ENCODE results near the gene ATPAF2.

The ATPAF2 gene

GRCh38 chr17:18038861-18039534, at the start of gene ATPAF2, which contains the start of gene GID4:
Gene ATPAF2, minus strand, starts transcription at chr17:18039168. Its CDS starts 155 bp downstream, at chr17:18039013.
Gene GID4, plus strand, starts transcription at chr17:18039408. Its CDS starts 57 bp downstream, at chr17:18039465.
- FAIRE-seq, result no peak

GRCh38 chr17:18087610-18088491, 48.9 kb upstream of the ATPAF2 start, which contains the start of gene DRG2:
Gene DRG2, plus strand, starts transcription at chr17:18087948. Its CDS starts 76 bp downstream, at chr17:18088024.
- no peak for FAIRE-seq

- no peak for FAIRE-seq
These were observed 45.3 kb upstream of the ATPAF2 start for GRCh38 chr17:18084256-18084655.

- FAIRE-seq, result no peak
These were observed 40.6 kb upstream of the ATPAF2 start for GRCh38 chr17:18079543-18079942.

GRCh38 chr17:18076936-18077335, 38.0 kb upstream of the ATPAF2 start:
- FAIRE-seq, result no peak

GRCh38 chr17:18074566-18075272, 35.8 kb upstream of the ATPAF2 start:
- no peak for FAIRE-seq

- no peak for FAIRE-seq
These were observed 32.8 kb upstream of the ATPAF2 start for GRCh38 chr17:18071751-18072150.

GRCh38 chr17:18070861-18071340, 31.9 kb upstream of the ATPAF2 start:
- FAIRE-seq, result no peak

GRCh38 chr17:18069101-18069500, 30.1 kb upstream of the ATPAF2 start:
- no peak for FAIRE-seq

GRCh38 chr17:18066866-18067265, 27.9 kb upstream of the ATPAF2 start:
- no peak for FAIRE-seq

- no peak for FAIRE-seq
These were observed 26.6 kb upstream of the ATPAF2 start for GRCh38 chr17:18065546-18065945.

- no peak for FAIRE-seq
These were observed 25.1 kb upstream of the ATPAF2 start for GRCh38 chr17:18064053-18064452.

- no peak for FAIRE-seq
These were observed 20.3 kb upstream of the ATPAF2 start for GRCh38 chr17:18059283-18059682.

- no peak for FAIRE-seq
These were observed 17.2 kb upstream of the ATPAF2 start for GRCh38 chr17:18056214-18056613.

GRCh38 chr17:18055597-18055996, 16.6 kb upstream of the ATPAF2 start:
- FAIRE-seq, result no peak

- FAIRE-seq, result no peak
These were observed 6.9 kb upstream of the ATPAF2 start for GRCh38 chr17:18045691-18046350.

- FAIRE-seq, result no peak
These were observed 5.6 kb upstream of the ATPAF2 start for GRCh38 chr17:18044609-18045008.

- peak; percentile 89 for FAIRE-seq
These were observed 4.5 kb upstream of the ATPAF2 start for GRCh38 chr17:18043491-18043890.

- no peak for FAIRE-seq
These were observed 4.0 kb upstream of the ATPAF2 start for GRCh38 chr17:18042983-18043382.

- FAIRE-seq, result no peak
These were observed 2.8 kb upstream of the ATPAF2 start for GRCh38 chr17:18041776-18042175.

GRCh38 chr17:18040261-18040858, 1.4 kb upstream of the ATPAF2 start:
- no peak for FAIRE-seq
